Lower leg skin (tissue), 4 donors: ENCODE results near the gene KCNC2. TPM values are rescaled to one million over a fixed set of nuclear protein-coding genes. Genes with fewer than 3 reads are reported as not detected.

Experiments
- DNase-seq, 2 donors: peaks; one replicate each; pipeline ENCODE4 v3.0.0-alpha.2; 2019; ENCODE audit warnings: low spot score in 2 of 2
- H3K4me3 ChIP-seq: fragments of 200-600 bp; sonication (generic); 2 replicates; pipeline ENCODE4 v1.5.1; 2017; ENCODE audit warnings: mild to moderate bottlenecking, low read depth; ENCODE audit not compliant: poor library complexity, severe bottlenecking
- POLR2A ChIP-seq, 2 donors: fragments of 450-650 bp; IDR thresholded peaks; one replicate each; pipeline ENCODE4 v1.6.1; 2016 to 2017; ENCODE audit warnings: antibody characterized with exemption in 2 of 2, mild to moderate bottlenecking in 1 of 2, moderate library complexity in 1 of 2
- WGBS, 2 donors: methylation state at CpG; one replicate each; pipeline ENCODE4 v1.1.5; 2018; 5-methylcytosine and 5-hydroxymethylcytosine counted together
- intact Hi-C: fragments of 100-400 bp; cut with DNase I; formaldehyde crosslinking; loops from one replicate; pipeline ENCODE4 v1.15.0; 2023; ENCODE audit warnings: low total_unique reads
- total RNA-seq, 4 donors: library from RNA; depleted of rRNA; stranded (reverse); fragments of >200 nt; gene quantifications; one replicate each; pipeline ENCODE4 v1.1.0, GENCODE V29; 2016
- TF ChIP-seq, protein P1 (sequence below), 3 donors: fragments of 450-650 bp; IDR thresholded peaks; one replicate each; pipeline ENCODE4 v1.5.1; 2016; ENCODE audit warnings: antibody characterized with exemption in 3 of 3, mild to moderate bottlenecking in 3 of 3, moderate library complexity in 2 of 3

The KCNC2 gene
- under 1 TPM in 1 of 4 donors, not detected in 3; 0.10 TPM for total RNA-seq

DNA sequence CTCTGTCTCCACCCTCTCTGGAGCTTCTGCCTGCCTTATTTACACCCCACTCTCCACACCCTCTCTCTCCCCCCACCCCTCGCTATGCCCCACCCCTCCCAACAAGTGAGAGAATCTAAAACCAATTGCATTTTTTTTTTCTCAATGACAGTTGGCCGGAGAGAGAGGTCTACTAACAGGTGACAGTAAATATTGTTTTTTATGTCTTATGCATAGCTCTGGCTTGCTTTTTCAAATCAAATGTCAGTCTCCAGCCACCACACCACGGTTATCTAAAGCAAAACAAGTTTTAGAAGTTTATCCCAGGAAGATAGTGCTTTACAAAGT lies at the start of gene KCNC2:
Gene KCNC2, minus strand, starts transcription at position 28 of the 327 bp plus-strand sequence.
- 39 to 60% methylated on average over 3 of the region's 3 CpGs for WGBS, 2 donors
- DNase-seq, result no peak
- intact Hi-C loops, result no loop called here
- TF ChIP-seq, protein P1, sequence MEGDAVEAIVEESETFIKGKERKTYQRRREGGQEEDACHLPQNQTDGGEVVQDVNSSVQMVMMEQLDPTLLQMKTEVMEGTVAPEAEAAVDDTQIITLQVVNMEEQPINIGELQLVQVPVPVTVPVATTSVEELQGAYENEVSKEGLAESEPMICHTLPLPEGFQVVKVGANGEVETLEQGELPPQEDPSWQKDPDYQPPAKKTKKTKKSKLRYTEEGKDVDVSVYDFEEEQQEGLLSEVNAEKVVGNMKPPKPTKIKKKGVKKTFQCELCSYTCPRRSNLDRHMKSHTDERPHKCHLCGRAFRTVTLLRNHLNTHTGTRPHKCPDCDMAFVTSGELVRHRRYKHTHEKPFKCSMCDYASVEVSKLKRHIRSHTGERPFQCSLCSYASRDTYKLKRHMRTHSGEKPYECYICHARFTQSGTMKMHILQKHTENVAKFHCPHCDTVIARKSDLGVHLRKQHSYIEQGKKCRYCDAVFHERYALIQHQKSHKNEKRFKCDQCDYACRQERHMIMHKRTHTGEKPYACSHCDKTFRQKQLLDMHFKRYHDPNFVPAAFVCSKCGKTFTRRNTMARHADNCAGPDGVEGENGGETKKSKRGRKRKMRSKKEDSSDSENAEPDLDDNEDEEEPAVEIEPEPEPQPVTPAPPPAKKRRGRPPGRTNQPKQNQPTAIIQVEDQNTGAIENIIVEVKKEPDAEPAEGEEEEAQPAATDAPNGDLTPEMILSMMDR (IDR thresholded peaks at IDR 0.05), result no peak
- TF ChIP-seq POLR2A (IDR thresholded peaks at IDR 0.05), result no peak
- H3K4me3 ChIP-seq, result no peak within 1 kb of the TSS

DNA sequence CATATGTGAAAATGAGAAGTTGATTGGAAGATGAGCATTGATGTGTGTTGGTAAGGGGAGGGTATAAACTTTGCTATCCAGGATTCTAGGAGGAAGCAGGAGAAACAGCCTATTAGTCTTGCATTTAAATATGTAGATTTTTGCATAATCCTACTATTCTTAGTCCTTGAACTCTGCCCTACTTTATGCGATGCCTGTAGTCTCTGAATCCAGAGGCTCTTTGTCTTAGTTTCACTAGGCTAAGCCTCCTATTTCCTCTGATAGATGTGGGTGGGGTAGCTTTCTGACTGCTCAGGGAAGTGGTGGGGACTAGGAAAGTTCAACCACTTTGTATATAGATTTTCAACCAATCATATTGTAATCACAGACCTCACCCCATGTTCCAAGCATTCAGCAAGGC lies 49.5 kb upstream of the KCNC2 start:
- 55 to 69% methylated on average over 1 of the region's 1 CpG for WGBS, 2 donors
- TF ChIP-seq, protein P1 (IDR thresholded peaks at IDR 0.05), result no peak
- TF ChIP-seq POLR2A (IDR thresholded peaks at IDR 0.05), result no peak
- H3K4me3 ChIP-seq, result no peak overlapping the region
- intact Hi-C loops, result no loop called here
- DNase-seq, result no peak

DNA sequence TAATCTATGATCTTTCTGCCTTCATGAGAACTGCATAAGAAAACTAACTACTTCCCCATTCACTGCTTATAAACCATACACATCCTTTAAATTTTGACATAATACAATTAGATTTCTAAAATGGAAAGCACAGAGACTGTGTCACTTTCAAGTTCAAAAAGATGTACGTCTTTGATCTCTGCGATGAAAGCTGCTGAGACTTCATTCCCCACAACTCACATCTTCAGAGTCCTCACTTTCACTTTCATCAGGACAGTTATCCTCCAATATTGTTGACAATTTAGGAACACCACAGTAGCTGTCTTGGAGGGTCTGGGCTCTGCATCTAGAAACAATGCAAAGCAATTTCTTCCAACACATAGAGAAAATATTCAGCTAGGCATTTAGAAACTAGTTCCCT lies 47.9 kb upstream of the KCNC2 start:
- TF ChIP-seq, protein P1 (IDR thresholded peaks at IDR 0.05), result no peak
- TF ChIP-seq POLR2A (IDR thresholded peaks at IDR 0.05), result no peak
- 58 to 63% methylated on average over 2 of the region's 2 CpGs for WGBS, 2 donors
- H3K4me3 ChIP-seq, result no peak overlapping the region
- no peak for DNase-seq
- intact Hi-C loops, result no loop called here

DNA sequence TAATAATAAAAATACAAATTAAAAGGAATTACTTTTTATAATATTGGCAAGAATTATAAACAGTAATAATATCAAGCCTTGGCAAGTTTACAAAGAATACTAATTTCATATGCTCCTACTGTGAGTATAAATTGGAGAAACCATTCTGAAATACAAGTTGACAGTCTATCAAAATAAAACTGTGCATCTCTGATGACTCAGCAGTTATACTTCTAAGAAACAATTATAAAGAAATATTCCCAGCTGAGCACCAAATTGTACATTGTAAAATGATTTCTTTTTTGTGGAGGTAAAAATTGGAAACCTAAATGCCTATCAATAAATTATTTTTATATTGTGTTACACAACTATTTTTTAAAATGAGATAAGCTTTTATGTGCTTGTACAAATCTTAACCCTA lies 35.5 kb upstream of the KCNC2 start:
- H3K4me3 ChIP-seq, result no peak overlapping the region
- intact Hi-C loops, result no loop called here
- TF ChIP-seq, protein P1 (IDR thresholded peaks at IDR 0.05), result no peak
- TF ChIP-seq POLR2A (IDR thresholded peaks at IDR 0.05), result no peak
- DNase-seq, result no peak

DNA sequence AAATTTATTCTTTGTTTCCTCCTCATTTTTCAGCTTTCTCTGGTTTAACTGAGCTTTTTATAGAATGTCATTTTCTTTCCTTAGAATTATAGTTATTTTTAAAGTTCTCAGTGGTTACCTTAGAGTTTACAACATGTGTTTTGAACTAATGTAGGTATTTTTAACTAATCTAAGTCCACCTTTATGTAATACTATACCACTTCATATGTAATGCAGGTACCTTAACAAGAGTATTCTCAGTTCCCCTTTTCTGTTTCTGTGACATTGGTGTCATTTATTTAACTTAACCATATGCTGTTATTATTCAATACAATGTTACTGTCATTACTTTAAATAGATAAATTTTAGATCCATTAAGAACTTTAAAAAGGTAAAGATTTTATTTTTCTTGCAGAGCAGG lies 30.3 kb upstream of the KCNC2 start:
- no peak for DNase-seq
- intact Hi-C loops, result no loop called here
- H3K4me3 ChIP-seq, result no peak overlapping the region
- no peak for TF ChIP-seq POLR2A (IDR thresholded peaks at IDR 0.05)
- TF ChIP-seq, protein P1 (IDR thresholded peaks at IDR 0.05), result no peak

DNA sequence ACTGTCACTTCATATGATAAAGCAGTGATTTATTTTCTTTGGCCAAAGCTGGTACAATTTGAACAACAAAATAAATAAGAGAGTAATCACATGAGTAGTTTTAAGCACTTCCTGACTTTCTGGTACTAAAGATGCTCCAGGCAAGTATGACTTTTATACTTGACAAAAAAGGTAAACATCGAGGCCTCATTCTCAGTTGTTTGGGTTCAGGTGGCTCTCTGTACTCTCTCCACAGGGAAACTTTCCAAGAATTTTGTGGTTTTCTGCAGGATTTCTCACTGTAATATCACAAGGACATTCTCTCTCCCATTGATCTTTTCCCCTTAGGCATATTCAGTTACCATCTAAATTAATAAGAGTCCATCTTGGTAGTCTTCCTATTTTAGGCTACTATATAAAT lies 26.6 kb upstream of the KCNC2 start:
- 27 to 44% methylated on average over 1 of the region's 1 CpG for WGBS, 2 donors
- no peak overlapping the region for H3K4me3 ChIP-seq
- TF ChIP-seq, protein P1 (IDR thresholded peaks at IDR 0.05), result no peak
- no peak for TF ChIP-seq POLR2A (IDR thresholded peaks at IDR 0.05)
- intact Hi-C loops, result no loop called here
- no peak for DNase-seq
